ENCODE data around the gene FGF2.
"Not testable (repeated sequence)": the region's sequence is repeated elsewhere in the genome, so short reads cannot be mapped to it uniquely, and the experiment has no call there.

Gene FGF2

DNA sequence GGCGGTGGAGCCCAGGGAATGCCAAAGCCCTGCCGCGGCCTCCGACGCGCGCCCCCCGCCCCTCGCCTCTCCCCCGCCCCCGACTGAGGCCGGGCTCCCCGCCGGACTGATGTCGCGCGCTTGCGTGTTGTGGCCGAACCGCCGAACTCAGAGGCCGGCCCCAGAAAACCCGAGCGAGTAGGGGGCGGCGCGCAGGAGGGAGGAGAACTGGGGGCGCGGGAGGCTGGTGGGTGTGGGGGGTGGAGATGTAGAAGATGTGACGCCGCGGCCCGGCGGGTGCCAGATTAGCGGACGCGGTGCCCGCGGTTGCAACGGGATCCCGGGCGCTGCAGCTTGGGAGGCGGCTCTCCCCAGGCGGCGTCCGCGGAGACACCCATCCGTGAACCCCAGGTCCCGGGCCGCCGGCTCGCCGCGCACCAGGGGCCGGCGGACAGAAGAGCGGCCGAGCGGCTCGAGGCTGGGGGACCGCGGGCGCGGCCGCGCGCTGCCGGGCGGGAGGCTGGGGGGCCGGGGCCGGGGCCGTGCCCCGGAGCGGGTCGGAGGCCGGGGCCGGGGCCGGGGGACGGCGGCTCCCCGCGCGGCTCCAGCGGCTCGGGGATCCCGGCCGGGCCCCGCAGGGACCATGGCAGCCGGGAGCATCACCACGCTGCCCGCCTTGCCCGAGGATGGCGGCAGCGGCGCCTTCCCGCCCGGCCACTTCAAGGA lies at the start of gene FGF2:
TSS of gene FGF2 (plus strand) at position 279 of the 705 bp plus-strand sequence. CDS start at position 623, 344 bp downstream.
- peak; percentile 38 for DNase-seq

DNA sequence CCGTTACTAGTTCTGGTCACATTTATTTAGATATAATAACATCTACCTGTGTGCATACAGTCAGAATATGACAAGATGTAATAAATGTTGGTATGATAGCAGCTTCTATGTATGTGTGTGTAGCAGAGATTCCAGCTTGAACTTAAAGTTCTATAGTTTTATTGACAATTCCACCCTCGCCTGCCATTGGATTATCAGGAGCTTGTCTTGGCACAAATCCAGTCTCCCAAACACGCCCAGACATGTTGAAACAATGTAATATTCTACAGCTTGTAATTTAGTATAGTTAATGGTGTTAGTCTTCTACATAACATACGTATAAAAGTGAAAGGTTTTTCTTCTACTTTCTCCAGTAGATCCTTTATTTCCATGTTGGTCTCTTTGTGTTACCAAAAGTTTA lies 49.7 kb upstream of the FGF2 start:
- peak; percentile 26 for DNase-seq

DNA sequence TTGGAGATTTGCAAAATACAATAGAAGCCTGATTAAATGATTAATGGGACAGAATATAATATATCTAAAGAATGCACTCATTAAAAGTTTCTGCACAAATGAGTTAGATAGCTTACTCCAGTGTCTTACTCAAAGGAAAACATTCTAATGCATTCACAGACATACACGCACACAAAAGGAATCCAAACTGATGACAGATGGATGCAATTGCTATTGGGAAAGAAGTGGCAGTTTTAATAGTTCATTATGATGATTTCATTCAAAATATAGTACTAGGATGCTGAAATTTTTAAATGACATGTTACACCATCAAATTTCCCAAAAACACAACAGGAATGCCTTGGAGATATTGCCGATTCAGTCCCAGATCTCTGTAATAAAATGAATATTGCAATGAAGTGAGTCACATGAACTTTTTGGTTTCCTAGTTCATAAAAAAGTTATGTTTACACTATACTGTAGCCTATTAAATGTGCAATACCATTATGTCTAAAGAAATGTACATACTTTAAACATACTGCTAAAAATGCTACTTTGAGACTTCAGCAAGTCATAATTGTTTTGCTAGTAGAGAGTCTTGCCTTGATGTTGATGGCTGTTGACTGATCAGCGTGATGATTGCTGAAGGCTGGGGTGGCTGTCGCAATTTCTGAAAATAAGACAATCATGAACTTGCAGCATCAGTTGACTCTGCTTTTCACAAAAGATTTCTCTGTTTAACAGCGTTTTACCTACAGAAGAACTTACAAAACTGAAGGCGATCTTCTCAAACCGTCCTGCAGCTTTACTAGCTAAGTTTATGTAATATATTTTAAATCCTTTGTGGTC lies 48.6 kb upstream of the FGF2 start:
- no peak for DNase-seq

DNA sequence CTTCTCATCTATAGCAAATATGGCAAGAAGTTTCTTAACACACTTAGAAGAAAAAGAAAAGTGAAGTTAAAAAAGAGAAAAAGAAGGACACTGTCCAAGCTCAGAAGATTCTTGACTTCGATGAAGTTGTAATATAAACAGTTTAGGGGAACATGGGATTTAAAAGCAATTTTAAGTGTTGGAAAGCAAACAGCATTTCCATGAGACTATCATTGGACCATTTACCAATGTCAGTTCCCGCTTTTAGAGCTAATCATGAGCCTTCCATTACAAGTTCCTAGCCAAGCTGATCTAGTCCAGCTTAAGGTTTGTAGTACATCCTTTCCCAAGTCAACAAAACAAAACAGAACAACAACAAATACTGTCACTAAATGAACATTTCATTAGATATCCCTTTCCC lies 45.1 kb upstream of the FGF2 start:
- DNase-seq: no peak

DNA sequence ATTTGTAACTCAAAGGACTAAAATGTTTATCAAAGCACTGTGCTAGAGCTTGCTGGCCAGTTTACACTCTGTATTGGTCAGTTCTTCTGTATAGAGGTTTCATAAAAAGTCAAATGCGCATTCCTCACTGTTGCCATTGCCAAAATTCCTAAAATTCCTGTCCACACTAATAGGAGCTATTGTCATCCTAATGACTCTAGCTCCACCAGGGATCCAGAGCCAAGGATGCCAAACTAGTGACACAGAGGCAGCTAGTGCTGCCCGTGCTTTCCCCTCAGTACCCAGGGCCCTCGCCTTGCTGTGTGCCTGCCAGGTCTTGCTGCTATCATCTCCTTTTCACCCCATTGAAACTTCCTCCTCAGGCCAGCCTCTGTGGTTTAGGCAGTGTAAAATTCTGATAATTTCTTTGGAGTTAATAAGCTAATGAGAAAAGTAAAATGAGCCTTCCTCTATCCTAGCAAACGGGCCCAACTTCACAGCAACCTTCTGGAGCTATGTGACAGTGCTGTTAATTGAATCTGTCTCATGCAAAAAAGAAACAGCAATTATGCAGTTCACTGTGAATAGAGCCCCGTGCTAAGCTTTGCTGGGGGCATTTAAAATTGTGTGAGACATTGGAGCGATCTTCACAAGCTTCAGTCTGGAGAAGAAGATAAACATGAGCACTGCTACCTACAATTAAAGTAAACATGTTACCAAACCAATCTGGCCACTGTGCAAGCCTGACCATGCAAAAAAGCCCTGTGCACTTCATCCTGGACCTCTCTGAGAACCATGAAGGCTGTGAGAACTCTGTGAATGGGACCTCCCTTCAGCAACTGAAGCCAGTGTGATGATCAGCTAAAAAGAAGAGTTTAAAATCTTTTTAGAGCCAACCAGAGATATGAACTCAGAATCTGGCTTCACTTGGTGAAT lies 43.1 kb upstream of the FGF2 start:
- no peak for DNase-seq

DNA sequence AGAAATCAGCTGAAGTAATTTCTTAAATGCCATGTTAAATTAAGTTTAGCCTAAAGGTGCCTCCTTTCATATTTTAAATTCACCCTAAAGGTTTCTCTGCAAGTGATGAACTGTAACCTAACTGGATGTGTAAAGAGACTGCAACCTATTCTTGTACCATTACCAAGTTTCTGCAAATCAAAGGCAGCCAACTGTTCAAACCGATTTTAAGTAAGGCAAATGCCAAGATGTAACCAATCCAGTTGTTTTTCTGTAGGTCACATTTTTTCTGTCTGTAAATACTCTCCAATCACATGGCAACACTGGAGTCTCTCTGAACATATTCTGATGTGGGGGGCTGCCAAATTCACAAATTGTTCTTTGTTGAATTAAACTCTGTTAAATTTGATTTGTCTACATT lies 42.4 kb upstream of the FGF2 start:
- no peak for DNase-seq

DNA sequence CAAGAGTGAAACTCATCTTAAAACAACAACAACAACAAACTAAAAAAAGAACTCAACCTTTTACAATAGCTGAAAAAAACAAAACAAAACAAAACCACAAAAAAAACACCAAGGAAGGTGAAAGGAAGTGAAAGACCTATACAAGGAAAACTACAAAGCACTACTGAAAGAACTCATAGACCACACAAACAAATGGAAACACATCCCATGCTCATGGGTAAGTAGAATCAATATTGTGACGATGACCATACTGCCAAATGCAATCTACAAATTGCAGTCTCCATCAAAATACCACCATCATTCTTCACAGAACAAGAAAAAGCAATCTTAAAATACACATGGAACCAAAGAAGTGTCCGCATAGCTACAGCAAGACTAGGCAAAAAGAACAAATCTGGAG lies 41.5 kb upstream of the FGF2 start:
- DNase-seq: no peak

DNA sequence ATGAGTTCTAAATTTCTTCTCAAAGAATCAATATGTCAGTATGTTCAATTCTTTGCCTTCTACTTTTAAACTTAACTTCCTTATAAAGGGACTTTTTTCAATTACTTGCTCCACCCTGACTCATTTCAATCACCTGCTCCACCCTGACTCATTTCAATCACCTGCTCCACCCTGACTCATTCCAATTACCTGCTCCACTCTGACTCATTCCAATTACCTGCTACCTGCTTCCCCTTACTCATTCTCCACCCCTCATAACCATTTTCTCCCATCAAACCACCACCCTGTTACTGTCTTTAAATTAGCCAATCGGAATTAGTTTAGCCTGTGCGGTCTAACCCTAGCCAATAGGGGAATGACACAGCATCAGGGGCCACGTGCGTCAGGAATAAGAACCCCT lies 40.3 kb upstream of the FGF2 start:
- DNase-seq: not testable (repeated sequence)

DNA sequence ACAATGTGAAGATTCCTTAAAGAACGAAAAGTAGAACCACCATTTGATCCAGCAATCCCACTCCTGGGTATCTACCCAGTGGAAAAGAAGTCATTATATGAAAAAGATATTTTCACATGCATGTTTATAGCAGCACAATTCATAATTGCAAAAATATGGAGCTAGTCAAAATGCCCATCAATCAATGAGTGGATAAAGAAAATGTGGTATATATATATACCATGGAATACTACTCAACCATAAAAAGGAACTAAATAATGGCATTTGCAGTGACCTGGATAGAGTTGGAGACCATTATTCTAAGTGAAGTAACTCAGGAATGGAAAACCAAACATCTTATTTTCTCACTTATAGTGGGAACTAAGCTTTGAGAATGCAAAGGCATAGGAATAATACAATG lies 39.7 kb upstream of the FGF2 start:
- not testable (repeated sequence) for DNase-seq

DNA sequence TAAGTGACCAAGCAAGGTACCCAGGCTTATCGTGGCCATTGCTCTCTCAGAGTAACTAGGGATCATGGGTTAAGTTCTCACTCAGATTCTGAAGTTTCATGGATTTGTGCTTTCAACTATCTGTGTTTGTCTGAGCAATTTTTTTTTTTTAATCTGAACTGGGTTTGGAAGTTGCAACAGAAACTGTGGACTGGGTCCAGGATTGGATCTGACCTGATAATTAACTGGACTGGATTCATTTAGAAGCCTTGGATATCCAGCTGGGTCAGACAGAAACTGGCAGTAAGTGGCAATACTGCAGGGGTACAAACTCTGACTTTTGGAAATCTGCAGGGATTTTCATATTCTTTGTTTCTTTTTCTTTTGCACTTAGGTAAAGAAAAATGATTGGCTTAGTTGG lies 38.7 kb upstream of the FGF2 start:
- no peak for DNase-seq

DNA sequence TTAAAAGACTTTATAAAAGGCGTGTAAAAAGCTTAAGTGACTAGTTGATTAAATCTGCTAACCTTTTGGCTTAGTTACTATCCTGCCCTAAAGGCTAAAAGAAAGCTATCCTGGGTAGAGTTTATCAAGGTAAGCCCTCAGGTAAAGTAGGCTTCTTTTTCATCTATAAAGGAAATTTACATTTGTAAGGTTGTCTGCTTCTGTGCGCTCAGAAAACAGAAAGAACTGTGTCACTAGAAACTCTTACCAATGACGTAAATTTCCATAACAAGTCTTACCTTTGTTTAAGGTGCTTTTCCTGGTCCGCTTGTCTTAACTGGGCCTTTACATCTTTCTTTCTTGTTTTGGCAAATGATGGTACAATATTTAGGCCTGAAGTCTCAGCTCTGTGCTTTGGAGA lies 37.7 kb upstream of the FGF2 start:
- DNase-seq: no peak

DNA sequence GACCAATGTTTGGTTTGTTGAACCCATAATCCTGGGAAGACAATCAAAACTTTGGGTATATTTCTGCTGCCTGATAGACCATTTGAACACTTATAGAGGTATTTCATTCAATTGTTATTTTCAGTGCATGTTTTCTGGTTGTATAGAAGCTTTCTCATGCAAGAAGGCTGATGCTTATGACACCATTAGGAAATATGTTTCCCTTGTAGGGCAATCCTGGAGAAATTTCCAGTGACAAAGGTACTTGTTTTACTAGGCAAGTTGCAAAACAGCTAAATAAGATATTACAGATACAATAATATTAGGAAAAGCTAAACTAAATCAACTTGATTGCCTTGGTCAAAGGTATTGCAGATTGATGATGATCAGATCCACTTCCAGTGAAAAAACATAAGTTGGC lies 32.8 kb upstream of the FGF2 start:
- DNase-seq: no peak

DNA sequence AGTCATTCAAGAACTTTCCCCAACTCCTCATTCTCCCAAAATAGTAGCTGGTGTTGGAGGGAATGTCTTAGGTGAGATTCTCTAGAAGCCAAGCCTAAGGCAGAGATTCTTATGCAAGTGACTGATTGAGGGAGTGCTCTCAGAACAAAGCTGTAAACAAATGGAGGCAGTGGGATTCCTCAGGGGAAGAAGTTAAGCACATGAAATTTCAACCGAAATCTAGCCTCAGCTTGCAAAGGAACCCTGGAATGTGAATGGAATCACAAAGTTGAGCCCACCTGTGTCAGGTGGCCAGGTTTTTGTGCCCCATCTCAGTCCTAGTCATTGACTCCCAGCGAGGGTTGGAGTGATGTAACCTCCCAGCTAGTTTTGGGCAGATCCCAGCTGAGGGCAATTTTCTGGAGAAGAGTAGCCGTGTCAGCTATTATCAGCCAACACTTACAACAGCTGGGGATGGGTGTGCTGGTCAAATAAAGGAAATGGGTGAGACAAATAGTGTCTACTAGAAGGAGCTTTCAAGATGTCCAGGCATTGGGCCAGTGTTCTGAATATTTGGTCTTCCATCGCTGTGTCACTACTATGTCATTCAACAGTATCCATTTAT lies 29.7 kb upstream of the FGF2 start:
- DNase-seq: no peak

DNA sequence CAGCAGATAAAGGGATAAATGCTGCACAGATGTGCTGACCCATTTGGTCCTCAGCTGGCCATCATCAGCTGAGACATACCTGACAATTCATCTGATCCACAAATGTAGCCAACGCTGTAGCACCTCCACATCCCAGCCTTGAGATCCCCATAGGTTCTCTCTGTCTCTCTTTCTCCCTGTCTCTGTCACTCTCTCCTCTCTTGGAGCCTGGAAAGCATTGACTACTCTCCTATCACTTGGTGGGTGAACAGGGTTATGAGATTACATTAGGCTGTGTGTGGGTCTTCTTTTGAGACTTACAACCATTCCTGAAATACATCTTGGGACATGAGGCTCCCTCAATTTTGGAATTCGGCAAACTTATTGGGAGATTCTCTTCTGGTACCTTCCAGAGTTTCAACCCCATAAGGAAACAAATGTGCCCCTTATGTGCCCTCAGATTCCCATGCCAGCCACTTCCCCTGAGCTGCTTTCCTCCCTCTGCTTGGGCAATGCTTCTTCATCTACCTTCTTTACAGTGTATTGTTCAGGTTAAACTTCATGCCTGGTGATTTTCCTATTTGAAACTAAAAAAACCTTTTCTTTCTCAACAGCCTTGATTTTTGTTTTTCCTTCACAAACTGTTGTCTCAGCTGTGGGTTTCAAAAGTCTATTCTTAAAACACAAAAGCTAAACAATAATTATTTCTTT lies 29.1 kb upstream of the FGF2 start:
- DNase-seq: no peak

DNA sequence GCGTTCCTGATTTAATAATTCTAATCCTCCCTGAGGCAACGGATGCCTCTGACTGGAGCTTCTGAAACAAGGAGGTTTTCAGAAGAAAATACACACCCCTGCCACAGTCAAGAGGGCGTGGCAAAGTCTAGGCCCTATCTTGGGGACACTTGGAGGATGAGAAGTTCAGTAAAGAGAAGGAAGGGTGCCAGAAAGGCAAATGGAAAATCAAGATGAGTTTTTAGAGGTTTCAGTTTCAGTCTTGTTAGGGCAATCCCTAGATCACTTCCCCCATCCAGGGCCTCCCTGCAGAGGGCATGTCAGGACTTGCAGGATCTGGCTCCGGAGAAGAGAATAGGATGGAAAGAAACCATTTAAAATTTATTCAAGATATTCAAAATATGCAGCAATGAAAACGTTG lies 28.5 kb upstream of the FGF2 start:
- DNase-seq: peak; percentile 63

DNA sequence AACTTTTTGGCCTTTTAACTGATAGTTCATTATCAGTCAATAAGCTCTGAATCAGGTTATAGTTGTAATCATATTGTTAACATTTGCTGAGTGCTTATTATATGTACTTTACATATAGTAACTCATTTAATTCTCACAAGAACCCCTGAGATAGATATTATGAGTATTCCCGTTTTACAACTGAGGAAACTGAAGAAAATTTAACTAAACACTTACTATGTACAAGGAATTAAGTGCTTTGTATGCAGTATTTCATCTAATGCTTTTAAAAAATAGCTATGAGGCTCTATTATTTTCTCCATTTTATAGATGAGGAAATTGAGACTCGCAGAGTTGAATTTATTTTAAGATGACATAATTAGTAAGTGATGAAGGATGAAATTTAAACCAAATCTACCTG lies 27.7 kb upstream of the FGF2 start:
- DNase-seq: no peak

DNA sequence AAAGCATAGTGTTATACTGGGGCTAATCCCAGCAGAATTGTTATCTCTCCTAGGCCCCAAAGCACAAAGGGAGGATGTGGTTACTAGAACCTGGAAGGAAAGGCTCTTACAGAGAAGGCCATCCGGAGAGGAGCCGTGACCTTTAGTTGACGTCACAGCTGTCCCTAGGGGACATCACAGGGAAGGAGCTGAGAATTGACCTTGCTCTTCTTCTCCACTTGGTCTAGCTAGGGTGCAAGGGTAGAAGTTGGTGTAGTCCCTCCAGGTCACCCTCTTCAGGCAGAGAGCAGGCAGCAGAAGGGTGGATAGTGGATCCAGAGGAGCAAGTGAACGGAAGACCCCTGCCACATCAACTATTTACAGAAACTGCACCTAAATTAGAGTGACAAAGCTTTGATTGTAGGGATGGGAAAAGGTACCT lies 22.8 kb upstream of the FGF2 start:
- no peak for DNase-seq

DNA sequence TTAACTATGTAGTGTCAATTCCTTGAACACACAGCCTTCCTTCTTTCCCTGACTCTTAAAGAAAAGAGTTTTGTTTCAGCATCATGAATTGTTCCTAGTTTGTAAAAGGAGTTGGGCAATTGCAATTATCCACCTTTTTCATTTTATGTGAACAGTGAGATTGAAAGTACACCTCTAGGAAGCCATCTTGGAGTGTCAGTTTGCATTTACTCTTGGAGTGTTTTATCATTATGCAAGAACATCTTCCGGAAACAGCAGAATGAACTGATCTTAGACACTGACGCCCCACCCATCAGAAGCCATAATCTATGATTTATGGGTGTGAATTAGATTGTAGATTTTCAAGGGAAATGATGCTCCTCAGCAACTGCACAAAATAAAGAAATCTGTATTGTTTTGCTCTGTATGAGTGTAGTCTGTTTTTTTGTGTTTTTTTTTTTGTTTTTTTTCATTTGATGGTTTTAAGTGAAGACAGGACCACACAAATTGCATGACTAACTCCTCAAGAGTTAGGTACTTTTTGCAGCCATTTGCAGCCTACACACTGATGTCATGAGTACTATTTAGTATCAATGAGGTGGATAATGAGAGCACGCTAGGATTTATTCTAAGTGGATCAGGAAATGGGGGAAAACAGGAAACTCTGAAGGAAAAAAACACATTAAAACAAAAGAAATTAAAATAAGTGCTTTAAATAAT lies 19.5 kb upstream of the FGF2 start:
- no peak for DNase-seq

DNA sequence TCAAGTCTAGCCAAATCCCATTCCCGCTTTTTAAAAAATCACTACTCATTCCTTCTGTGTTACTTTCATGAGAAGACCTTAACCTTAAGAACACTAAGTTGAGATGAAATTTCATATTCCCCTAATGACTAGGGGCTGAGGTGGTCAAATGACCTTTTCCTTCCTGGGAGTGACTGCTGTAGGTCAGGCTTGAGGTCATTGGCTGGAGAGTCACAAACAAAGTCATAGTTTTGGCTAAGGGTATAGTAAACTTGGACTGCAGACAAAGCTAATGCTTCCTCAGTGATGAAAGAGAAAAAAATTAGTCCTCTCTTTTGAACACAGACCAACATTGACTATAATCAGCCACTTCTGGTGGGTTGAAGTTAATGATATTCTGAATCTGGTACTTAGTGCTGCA lies 16.0 kb upstream of the FGF2 start:
- DNase-seq: no peak

DNA sequence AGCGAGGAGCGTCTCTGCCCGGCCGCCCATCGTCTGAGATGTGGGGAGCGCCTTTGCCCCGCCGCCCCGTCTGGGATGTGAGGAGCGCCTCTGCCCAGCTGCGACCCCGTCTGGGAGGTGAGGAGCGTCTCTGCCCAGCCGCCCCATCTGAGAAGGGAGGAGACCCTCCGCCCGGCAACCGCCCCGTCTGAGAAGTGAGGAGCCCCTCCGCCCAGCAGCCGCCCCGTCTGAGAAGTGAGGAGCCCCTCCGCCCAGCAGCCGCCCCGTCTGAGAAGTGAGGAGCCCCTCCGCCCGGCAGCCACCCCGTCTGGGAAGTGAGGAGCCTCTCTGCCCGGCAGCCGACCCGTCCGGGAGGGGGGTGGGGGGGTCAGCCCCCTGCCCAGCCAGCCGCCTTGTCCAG lies 14.8 kb upstream of the FGF2 start:
- DNase-seq: not testable (repeated sequence)

DNA sequence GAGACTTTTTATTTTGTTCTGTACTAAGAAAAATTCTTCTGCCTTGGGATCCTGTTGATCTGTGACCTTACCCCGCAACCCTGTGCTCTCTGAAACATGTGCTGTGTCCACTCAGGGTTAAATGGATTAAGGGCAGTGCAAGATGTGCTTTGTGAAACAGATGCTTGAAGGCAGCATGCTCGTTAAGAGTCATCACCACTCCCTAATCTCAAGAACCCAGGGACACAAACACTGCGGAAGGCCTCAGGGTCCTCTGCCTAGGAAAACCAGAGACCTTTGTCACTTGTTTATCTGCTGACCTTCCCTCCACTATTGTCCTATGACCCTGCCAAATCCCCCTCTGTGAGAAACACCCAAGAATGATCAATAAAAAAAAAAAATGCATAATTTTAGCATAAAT lies 13.8 kb upstream of the FGF2 start:
- DNase-seq: not testable (repeated sequence)

DNA sequence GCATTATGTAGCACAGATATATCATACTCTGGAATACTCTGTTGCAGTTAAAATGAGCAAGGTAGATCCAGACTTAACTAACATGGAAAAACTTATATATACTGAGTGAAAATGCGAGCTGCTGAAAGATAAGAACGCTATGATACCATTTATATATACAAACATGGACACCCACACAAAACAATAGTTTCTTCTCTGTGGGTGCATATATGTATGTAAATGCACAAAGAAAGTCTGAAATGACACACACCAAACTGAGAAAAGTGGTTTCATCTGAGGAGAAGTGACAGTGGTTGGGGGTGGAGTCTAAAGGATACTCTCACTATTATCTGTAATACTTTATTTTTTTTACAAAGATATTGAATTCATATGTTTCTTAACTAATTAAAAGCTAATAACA lies 12.2 kb upstream of the FGF2 start:
- no peak for DNase-seq

Data from NCI-H345 (cell line).